Pancreas (tissue), 10 donors: ENCODE results near the gene PLXDC2. TPM values are rescaled to one million over a fixed set of nuclear protein-coding genes. Genes with fewer than 3 reads are reported as not detected.

Experiments used
- ATAC-seq, 4 donors: fragments of 200-7000 bp; cut with Tn5 transposase; one replicate each; pipeline versions ENCODE4 v1.8.0 to v1.9.1; 2020; ENCODE audit warnings: mild to moderate bottlenecking in 4 of 4, moderate library complexity in 4 of 4
- DNase-seq, 6 donors: peaks; one replicate each; pipeline ENCODE4 v3.0.0-alpha.2; 2020
- FAIRE-seq: peaks from 2 replicates; lab custom pipeline; 2012; peaks lifted over from hg19 to GRCh38; lab: Jason Lieb, UNC
- H3K27ac ChIP-seq, 4 donors: fragments of 200-600 bp; sonication (generic); 1 replicate in 3 of 4; 2 replicates in 1 of 4; pipeline versions ENCODE4 v1.5.0 to v1.8.0; 2020
- H3K27me3 ChIP-seq, 4 donors: fragments of 200-600 bp; one replicate each; pipeline ENCODE4 v1.8.0; 2021
- H3K36me3 ChIP-seq, 3 donors: fragments of 200-600 bp; sonication (generic) in 1 of 3; one replicate each; pipeline versions ENCODE4 v1.5.0 to v1.8.0; 2020 to 2021
- H3K4me1 ChIP-seq, 3 donors: fragments of 200-600 bp; one replicate each; pipeline ENCODE4 v1.8.0; 2021
- H3K4me3 ChIP-seq, 4 donors: fragments of 200-600 bp; sonication (generic) in 2 of 4; one replicate each; pipeline versions ENCODE4 v1.5.0 to v1.8.0; 2020 to 2021
- H3K9me3 ChIP-seq, 4 donors: fragments of 200-600 bp; one replicate each; pipeline ENCODE4 v1.8.0; 2021
- WGBS, 2 donors: extraction: QIAGEN DNeasy Blood & Tissue Kit; methylation state at CpG; one replicate each; pipeline ENCODE4 v1.1.7; 2013; 5-methylcytosine and 5-hydroxymethylcytosine counted together
- intact Hi-C, 3 donors: fragments of 100-400 bp; cut with DNase I; formaldehyde crosslinking; loops; one replicate each; pipeline versions ENCODE4 v1.11.1 to v1.14.2; 2022
- polyA plus RNA-seq, 2 donors: library from polyadenylated mRNA; stranded (reverse); fragments of 200-250 nt; gene quantifications; one replicate each; pipeline ENCODE4 v1.2.3, GENCODE V29; 2013
- total RNA-seq, 6 donors: library from RNA; stranded (reverse); fragmentation: NEBNext Ultra II Directional in 4 of 6; extraction: Animal tissue kit (Norgen Biotek cat#: 25700) in 4 of 6; gene quantifications; one replicate each; pipeline versions ENCODE4 v1.2.1 to v1.2.4, GENCODE V29; 2021 to 2023
- TF ChIP-seq, protein P1 (sequence below), 4 donors: fragments of 200-600 bp; sonication (generic) in 3 of 4; IDR thresholded peaks; one replicate each; pipeline versions ENCODE4 v1.5.0 to v1.8.0; 2021; ENCODE audit warnings: antibody characterized with exemption in 4 of 4
- donor health status: healthy with polysubstance abuse.
- donor health status: DM: no; HTN: no; CAD: no; lungs with moderate emphysema.
- donor health status: DM: no; HTN: no; CAD: no.
- donor health status: control.
- donor health status: control.
- donor health status: Bipolar disorder and iron deficiency.
- donor health status: DM: yes; HTN: yes; CAD: no.
- donor health status: DM: no; HTN: no; CAD: no.
- donor health status: DM: no; HTN: no; CAD: no.
- donor health status: DM: yes; HTN: yes; CAD: no.

PLXDC2 gene
- total and polyA plus RNA-seq, 8 donors = 1.5 to 48.5 (median 4.3) TPM

DNA sequence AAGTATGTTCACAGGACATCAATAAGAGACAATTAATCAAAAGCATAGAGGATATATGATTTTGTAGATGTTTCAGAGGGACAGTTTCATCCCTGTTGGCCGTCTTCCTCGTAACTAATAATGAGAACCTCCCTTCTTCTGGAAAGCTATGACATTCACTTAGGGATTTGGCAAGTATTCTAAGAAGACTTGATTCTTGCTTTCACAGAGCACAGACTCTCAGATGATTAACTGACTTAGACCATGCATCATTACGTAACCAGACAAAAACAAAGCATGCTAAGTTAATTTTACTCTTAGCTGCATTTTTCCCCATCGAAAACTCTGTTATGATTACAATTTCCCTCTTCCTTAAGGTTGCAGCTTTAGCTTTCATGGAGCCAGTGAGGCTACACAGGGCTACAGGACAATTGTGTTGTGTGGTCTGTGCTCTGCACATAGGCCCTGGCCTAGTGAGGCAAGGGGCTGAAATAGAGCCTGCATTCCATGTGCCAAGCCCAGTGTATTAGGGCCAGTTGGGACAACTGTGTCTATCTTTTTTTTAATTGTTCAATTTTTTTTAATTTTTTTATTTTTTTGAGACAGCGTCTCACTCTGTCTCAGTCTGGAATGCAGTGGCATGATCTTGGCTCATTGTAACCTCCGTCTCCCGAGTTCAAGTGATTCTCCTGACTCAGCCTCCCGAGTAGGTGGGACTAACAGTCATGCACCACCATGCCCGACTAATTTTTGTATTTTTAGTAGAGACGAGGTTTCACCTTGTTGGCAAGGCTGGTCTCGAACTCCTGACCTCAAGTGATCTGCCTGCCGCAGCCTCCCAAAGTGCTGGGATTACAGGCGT is 105.3 kb downstream of the PLXDC2 start:
- DNase-seq = no peak
- intact Hi-C loops = no loop called here
- peak in 3 of 4 donors; percentile 36 to 50 (median 46) for ATAC-seq
- H3K9me3 ChIP-seq = no peaks in the 10 kb centered on the region
- peak; percentile 34 for FAIRE-seq
- H3K36me3 ChIP-seq = no peaks in the 10 kb centered on the region
- H3K27ac ChIP-seq = peak overlapping the region in 2 of 4 donors; percentile 14 to 41
- H3K4me1 ChIP-seq = peaks cover 0 to 6% (median 0%) of the 10 kb centered on the region in 3 donors
- H3K27me3 ChIP-seq = no peaks in the 10 kb centered on the region
- TF ChIP-seq, protein P1, sequence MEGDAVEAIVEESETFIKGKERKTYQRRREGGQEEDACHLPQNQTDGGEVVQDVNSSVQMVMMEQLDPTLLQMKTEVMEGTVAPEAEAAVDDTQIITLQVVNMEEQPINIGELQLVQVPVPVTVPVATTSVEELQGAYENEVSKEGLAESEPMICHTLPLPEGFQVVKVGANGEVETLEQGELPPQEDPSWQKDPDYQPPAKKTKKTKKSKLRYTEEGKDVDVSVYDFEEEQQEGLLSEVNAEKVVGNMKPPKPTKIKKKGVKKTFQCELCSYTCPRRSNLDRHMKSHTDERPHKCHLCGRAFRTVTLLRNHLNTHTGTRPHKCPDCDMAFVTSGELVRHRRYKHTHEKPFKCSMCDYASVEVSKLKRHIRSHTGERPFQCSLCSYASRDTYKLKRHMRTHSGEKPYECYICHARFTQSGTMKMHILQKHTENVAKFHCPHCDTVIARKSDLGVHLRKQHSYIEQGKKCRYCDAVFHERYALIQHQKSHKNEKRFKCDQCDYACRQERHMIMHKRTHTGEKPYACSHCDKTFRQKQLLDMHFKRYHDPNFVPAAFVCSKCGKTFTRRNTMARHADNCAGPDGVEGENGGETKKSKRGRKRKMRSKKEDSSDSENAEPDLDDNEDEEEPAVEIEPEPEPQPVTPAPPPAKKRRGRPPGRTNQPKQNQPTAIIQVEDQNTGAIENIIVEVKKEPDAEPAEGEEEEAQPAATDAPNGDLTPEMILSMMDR (IDR thresholded peaks at IDR 0.05) = no peak
- no peak overlapping the region for H3K4me3 ChIP-seq
- WGBS, 2 donors = 63 to 80% methylated on average over 13 of the region's 13 CpGs

DNA sequence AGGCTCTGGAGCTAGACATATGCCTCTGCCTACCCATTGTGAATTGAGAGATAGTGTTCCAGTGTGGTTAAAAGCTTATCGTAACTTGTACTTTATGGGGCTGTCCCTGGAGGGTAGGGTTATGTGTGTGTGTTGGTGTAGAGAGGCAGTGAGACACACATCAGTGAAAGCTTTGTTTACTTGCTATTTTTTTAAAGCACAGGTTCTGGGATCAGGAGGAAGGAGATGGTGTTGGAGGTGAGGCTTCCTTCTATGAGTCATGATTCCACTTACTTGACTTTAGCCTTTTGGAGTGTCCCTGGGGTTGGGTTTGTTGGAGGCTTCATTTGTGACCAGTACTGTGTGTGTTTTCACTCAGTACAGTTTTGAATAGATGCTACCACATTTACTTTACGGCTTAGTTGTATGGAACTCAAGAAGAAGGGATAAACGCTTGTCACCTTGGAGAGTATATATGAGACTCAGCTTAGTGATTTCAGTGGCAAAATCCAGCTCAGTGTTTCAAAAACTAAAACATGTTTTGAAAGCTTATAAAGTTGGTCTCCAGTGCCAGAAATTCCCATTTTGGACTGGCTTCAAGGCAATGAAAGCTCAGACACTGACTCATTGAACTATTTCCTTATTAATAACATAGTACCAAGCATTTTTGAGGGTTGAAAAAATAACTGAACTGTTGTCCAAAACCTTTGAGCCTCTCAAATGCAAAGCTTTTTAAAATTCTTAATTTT is 106.2 kb downstream of the PLXDC2 start:
- no peak for FAIRE-seq
- WGBS, 2 donors = 72 to 90% methylated on average over 3 of the region's 3 CpGs
- peak in 3 of 4 donors; percentile 56 to 72 (median 67) for ATAC-seq
- TF ChIP-seq, protein P1 (IDR thresholded peaks at IDR 0.05) = no peak
- no peak for DNase-seq
- Histone ChIP-seq H3K27me3 (no peaks in the 10 kb centered on the region), H3K27ac (peak overlapping the region in 2 of 4 donors; percentile 14 to 41), H3K4me1 (peaks cover 0 to 6% (median 0%) of the 10 kb centered on the region in 3 donors), H3K36me3 (no peaks in the 10 kb centered on the region), H3K9me3 (no peaks in the 10 kb centered on the region), H3K4me3 (no peak overlapping the region)
- intact Hi-C loops = no loop called here

DNA sequence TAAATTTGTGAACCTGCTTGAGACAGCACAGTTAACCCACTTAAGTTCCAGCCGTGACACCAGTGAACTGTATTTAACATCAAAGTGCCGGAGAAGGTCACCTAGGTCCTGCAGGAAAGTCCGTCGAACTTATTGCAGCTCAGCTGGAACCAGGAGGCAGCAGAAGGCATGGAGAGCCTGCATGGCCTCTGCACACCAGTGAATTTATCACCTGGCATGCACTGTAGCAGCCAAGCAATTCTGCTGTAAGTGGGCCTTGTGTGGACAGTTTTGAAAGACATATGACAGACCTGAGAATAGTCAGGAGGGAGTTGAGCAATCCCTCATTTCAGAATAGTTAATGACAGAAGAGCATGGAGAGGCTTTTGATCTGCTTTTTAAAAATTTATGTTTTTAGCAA is 108.8 kb downstream of the PLXDC2 start:
- FAIRE-seq = no peak
- ATAC-seq = no peak
- Histone ChIP-seq H3K27ac (no peak overlapping the region), H3K4me1 (peaks cover 0 to 6% (median 4%) of the 10 kb centered on the region in 3 donors), H3K27me3 (no peaks in the 10 kb centered on the region), H3K9me3 (no peaks in the 10 kb centered on the region), H3K36me3 (no peaks in the 10 kb centered on the region), H3K4me3 (no peak overlapping the region)
- TF ChIP-seq, protein P1 (IDR thresholded peaks at IDR 0.05) = no peak
- WGBS, 2 donors = 52 to 70% methylated on average over 4 of the region's 4 CpGs
- intact Hi-C loops = no loop called here
- DNase-seq = no peak

DNA sequence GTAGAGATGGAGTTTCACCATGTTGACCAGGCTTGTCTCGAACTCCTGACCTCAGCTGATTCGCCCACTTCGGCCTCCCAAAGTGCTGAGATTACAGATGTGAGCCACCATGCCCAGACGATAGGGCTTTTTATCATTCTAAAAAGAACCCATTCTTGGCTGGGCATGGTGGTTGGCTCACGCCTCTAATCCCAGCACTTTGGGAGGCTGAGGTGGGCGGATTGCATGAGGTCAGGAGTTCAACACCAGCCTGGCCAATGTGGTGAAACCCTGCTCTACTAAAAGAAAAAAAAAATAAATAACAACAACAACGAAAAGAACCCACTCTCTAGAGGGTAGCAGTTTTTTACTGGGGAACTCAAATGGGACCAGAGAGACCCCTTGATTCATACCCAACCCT is 112.7 kb downstream of the PLXDC2 start:
- 75 to 83% methylated on average over 7 of the region's 7 CpGs for WGBS, 2 donors
- intact Hi-C loops = no loop called here
- ATAC-seq (no peak), FAIRE-seq (no peak), DNase-seq (no peak)
- no peak overlapping the region for H3K27ac ChIP-seq
- H3K4me1 ChIP-seq = peaks cover 4 to 11% (median 8%) of the 10 kb centered on the region in 3 donors
- no peaks in the 10 kb centered on the region for H3K27me3 ChIP-seq
- TF ChIP-seq, protein P1 (IDR thresholded peaks at IDR 0.05) = no peak
- no peaks in the 10 kb centered on the region for H3K36me3 ChIP-seq
- H3K4me3 ChIP-seq = no peak overlapping the region
- H3K9me3 ChIP-seq = no peaks in the 10 kb centered on the region
